HG02759 (cell line): ENCODE measurements around the gene RHCG.
"Not testable (repeated sequence)": the region's sequence is repeated elsewhere in the genome, so short reads cannot be mapped to it uniquely, and the experiment has no call there.

ENCODE experiments used
- ATAC-seq: cut with Tn5 transposase; IDR thresholded peaks from one replicate; pipeline ENCODE4 v1.9.1; 2021; ENCODE audit warnings: mild to moderate bottlenecking, moderate library complexity; ENCODE audit not compliant: unreplicated experiment

Gene RHCG

DNA sequence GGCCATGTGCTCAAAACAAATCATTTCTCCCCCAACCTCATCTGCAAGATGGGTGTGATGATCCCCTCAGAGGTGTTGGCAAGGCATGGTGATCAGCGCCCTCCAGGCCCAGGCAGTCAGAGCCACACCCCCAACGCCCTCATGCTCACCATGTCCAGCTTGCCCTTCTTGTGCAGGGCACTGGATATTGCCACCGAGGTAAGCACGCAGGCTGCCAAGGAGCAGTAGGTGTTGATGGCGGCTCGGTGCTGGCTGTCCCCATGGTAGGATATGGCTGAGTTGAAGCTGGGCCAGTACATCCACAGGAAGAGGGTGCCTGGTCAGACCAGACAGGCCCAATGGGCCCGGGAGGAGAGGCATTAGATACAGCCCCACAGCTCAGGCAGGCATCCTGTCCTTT lies 17.2 kb downstream of the RHCG start:
- no peak for ATAC-seq

- no peak for ATAC-seq
Observed at GRCh38 chr15:89477411-89478242, 18.8 kb downstream of the RHCG start.

DNA sequence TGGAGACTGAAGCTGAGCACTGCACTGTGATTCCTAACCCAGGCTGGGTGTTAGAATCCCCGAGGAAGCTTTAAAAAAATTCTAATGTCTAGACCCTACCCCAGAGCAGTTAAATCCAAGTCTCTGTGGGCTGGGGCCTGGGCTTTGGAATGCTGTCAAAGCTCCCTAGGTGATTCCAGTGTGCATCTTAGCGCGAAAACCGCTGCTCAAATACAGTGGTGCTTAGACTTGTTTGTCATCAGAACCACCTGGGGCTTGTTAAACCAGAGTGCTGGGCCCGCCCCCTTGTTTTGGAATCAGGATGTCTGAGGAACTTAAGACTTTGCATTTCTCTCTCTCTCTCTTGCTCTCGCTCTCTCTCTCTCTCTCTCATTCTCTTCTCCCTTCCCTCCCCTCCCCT lies 20.7 kb downstream of the RHCG start:
- ATAC-seq: no peak

- ATAC-seq: no peak
Observed at GRCh38 chr15:89472785-89473256, 23.6 kb downstream of the RHCG start.

DNA sequence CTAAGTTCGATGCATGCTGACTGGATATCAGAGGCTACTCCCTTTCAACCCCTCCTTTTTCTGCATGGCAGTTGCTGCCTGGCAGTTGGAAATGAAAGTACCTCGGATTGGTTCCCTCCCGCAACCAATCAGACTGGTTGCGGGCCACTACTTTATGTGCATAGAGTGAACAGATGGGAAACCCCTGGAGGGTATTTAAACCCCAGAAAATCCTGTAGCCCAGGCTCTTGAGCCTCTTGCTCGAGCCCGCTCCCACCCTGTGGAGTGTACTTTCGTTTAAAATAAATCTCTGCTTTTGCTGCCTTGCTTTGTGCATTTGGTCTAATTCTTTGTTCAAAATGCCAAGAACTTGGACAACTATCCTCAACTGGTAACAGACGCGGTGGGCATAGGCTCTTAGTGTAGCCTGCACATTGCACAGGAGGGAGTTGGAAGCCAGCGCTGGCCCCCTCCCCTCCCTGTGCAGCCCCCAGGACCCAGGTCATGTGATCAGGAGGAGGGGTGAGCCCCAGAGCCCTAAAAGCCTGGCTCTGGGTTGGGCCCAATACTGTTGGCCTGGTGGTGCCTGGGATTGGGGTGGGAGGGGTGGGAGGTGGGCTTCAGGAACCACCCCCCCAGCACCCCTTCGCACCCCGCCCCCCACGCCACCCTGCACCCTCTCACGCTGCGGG lies 26.8 kb downstream of the RHCG start:
- no peak for ATAC-seq

- ATAC-seq: not testable (repeated sequence)
Observed at GRCh38 chr15:89468813-89469212, 27.6 kb downstream of the RHCG start.

DNA sequence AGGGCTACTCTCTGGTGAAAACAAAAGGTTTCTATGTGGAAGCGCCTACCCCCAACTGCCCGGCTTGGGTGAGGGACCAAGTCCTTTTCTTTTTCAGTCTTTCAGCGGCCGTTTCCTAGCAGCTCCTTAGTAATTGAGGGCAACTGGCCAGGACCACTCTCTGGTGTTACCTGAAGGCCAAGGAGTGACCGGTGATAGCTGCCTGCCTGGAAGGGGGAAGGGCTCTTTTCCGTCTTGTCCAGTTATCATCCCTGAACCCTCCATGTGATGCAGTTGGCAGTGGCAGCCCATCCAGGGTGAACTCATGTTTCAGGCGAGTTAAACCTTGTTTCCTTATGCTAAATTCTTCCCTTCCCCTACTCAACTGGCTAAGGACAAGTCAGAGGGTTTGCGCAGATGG lies 33.3 kb downstream of the RHCG start:
- ATAC-seq: no peak

DNA sequence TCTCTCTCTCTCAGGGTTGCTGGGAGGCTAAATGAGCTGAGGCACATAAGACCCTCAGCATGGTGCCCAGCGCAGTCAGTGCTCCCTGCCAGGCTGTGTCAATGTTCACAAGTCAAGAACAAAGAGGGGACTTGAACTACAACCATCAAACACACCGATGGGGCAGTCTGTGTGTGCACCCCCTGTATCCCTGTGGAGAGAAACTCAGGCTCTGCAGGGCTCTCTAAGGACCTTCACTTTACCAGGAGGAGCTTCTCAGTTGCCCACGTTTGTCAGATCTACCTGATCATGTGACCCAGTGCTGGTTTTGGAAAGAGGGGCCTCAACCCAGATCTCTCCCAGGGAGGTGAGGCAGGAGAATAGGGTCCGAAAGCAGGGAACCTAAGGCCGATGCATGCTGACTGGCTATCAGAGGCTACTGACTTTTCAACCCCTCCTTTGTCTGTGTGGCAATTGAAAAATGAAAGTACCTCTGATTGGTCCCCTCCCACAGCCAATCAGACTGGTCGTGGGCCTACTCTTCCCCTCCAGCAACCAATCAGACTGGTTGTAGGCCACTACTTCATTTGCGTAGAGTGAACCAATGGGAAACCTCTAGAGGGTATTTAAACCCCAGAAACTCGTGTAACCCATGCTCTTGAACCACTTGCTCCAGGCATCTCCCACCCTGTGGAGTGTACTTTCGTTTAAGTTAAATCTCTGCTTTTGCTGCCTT lies 34.0 kb downstream of the RHCG start:
- ATAC-seq: no peak

GRCh38 chr15:89461386-89461785 lies 35.0 kb downstream of the RHCG start:
- ATAC-seq: no peak

DNA sequence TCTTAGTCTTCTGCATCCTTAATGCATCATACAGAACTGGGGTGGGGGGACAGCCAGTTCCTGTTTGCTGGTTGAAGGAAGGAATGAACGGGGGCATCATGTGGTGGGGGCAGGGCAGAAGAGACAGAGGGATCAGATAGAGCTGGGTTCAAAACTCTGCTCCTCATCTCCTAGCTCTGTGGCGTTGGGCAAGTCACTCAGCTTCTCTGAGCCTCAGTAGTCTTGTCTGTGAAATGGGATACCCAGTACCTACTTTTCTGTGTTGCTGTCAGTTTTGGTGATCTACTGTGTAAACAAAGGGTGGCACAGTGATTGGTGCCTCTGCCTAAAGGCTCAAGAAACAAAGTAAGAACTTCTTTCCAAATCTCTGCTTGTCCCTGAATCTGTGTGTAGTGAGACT lies 36.3 kb downstream of the RHCG start:
- ATAC-seq: no peak

- ATAC-seq: no peak
Observed at GRCh38 chr15:89459271-89460038, 36.9 kb downstream of the RHCG start.

- no peak for ATAC-seq
Observed at GRCh38 chr15:89458440-89458839, 37.9 kb downstream of the RHCG start.

- no peak for ATAC-seq
Observed at GRCh38 chr15:89457086-89457485, 39.3 kb downstream of the RHCG start.

- ATAC-seq: no peak
Observed at GRCh38 chr15:89455535-89455934, 40.8 kb downstream of the RHCG start.

DNA sequence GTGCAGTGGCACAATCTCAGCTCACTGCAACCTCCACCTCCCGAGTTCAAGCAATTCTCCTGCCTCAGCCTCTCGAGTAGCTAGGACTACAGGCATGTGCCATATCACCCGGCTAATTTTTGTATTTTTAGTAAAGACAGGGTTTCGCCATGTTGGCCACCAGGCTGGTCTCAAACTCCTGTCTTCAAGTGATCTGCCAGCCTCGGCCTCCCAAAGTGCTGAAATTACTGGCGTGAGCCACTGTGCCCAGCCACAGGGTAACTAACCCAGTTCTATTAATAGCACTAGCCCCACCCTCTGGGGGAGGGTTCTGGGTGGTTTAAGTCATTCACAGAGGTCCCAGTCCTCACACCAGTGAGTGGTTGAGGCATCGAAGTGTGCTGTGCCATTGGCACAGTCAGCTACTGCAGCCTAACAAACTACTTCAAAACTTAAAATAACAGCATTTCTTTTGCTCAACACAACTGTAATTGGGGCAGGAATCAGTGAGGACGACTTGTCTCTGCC lies 44.0 kb downstream of the RHCG start:
- no peak for ATAC-seq

- ATAC-seq: no peak
Observed at GRCh38 chr15:89451846-89452245, 44.5 kb downstream of the RHCG start.

DNA sequence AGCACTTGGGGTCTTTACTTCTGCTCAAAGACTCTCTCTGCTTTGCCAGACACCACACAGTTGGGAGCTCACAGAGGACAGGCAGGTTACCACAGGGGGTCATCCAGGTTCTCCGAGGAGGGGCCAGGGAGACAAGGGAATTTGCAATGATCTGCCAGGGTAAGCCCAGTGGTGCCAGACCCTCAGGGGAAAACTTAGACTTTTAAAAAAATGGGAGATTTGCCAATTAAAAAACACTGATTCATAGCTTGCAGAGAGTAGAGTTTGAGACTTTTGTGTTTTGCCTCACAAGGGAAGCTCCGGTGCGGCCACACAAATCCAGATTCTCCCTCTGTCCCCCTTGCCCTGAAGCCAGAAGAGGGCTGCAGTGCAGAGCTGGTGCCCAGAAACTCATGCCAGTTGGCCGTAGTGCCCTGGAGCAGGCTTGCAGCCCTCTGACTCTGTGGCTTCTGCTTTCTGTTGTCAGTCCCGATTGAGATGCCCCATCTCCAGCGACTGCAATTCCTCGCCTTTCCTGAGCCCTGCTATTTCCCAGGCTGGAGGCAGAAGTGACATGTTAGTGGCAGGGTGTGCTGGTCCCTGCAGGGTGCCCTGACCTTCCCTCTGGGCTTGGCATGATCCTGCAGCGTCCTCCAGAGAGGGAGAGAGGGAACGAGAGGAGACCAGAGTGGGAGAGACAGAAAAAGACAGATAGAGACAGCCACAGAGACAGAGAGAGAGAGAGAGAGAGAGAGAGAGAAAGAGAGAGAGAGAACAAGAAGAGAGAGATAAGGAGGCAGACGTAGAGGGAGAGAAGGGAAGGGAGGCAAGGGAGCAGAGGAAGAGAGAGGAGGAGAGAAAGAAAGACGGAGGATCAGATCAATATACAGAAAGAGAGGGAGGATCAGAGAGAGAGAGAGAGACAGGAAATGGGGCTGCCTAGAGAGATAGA lies 46.0 kb downstream of the RHCG start:
- ATAC-seq: no peak

- no peak for ATAC-seq
Observed at GRCh38 chr15:89448825-89449224, 47.6 kb downstream of the RHCG start.

GRCh38 chr15:89447676-89448075 lies 48.7 kb downstream of the RHCG start:
- no peak for ATAC-seq
